ENCODE data around the gene UFD1. TPM values are rescaled to one million over a fixed set of nuclear protein-coding genes. Genes with fewer than 3 reads are reported as not detected.

Gene UFD1
- total and polyA plus RNA-seq, 9 of the 15 experiments (the other 6 are each of a cell fraction or from before 2014, with no cell fraction given): 238 to 645 (median 363) TPM

GRCh38 chr22:19422440-19423301, 56.3 kb downstream of the UFD1 start (continued):
- TF ChIP-seq KLF6 (CRISPR knock-in tag; IDR thresholded peaks at IDR 0.05; ENCODE audit: borderline replicate concordance) (no peak), ZNF134 (CRISPR knock-in tag; conservative IDR thresholded peaks at IDR 0.05) (no peak), SMARCB1 (IDR thresholded peaks at IDR 0.05; ENCODE audit: insufficient read length, low read depth) (no peak), POU5F1 (IDR thresholded peaks at IDR 0.05; ENCODE audit: borderline replicate concordance, low read depth, low read length, partially characterized antibody) (no peak), ZNF277 (CRISPR knock-in tag; IDR thresholded peaks at IDR 0.05; ENCODE audit: borderline replicate concordance) (0 out of 2 replicates have a peak, but pooled peaks have one; percentile 11), RBM15 (IDR thresholded peaks at IDR 0.05; ENCODE audit: insufficient read depth, low read length) (no peak), NELFE (IDR thresholded peaks at IDR 0.05; ENCODE audit: insufficient read depth, insufficient read length) (no peak), NFRKB (IDR thresholded peaks at IDR 0.05; ENCODE audit: low read depth) (no peak), ZNF280B (CRISPR knock-in tag; IDR thresholded peaks at IDR 0.05) (no peak), ZC3H4 (CRISPR knock-in tag; IDR thresholded peaks at IDR 0.05; ENCODE audit: borderline replicate concordance) (no peak), POLR2AphosphoS2 (IDR thresholded peaks at IDR 0.05; ENCODE audit: low read length) (peak; percentile 62; the same call in 1 of the 2 replicates), EWSR1 (IDR thresholded peaks at IDR 0.05; ENCODE audit: borderline replicate concordance, low read depth, partially characterized antibody) (no peak), RFX7 (CRISPR knock-in tag; IDR thresholded peaks at IDR 0.05) (no peak), ZNF354B (CRISPR knock-in tag; IDR thresholded peaks at IDR 0.05) (no peak)
- TF ChIP-seq, protein P1, sequence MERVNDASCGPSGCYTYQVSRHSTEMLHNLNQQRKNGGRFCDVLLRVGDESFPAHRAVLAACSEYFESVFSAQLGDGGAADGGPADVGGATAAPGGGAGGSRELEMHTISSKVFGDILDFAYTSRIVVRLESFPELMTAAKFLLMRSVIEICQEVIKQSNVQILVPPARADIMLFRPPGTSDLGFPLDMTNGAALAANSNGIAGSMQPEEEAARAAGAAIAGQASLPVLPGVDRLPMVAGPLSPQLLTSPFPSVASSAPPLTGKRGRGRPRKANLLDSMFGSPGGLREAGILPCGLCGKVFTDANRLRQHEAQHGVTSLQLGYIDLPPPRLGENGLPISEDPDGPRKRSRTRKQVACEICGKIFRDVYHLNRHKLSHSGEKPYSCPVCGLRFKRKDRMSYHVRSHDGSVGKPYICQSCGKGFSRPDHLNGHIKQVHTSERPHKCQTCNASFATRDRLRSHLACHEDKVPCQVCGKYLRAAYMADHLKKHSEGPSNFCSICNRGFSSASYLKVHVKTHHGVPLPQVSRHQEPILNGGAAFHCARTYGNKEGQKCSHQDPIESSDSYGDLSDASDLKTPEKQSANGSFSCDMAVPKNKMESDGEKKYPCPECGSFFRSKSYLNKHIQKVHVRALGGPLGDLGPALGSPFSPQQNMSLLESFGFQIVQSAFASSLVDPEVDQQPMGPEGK (CRISPR knock-in tag; IDR thresholded peaks at IDR 0.05; ENCODE audit: borderline replicate concordance): no peak
- TF ChIP-seq, protein P2, sequence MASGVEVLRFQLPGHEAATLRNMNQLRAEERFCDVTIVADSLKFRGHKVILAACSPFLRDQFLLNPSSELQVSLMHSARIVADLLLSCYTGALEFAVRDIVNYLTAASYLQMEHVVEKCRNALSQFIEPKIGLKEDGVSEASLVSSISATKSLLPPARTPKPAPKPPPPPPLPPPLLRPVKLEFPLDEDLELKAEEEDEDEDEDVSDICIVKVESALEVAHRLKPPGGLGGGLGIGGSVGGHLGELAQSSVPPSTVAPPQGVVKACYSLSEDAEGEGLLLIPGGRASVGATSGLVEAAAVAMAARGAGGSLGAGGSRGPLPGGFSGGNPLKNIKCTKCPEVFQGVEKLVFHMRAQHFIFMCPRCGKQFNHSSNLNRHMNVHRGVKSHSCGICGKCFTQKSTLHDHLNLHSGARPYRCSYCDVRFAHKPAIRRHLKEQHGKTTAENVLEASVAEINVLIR (CRISPR knock-in tag; IDR thresholded peaks at IDR 0.05): no peak
- TF ChIP-seq, protein P3, sequence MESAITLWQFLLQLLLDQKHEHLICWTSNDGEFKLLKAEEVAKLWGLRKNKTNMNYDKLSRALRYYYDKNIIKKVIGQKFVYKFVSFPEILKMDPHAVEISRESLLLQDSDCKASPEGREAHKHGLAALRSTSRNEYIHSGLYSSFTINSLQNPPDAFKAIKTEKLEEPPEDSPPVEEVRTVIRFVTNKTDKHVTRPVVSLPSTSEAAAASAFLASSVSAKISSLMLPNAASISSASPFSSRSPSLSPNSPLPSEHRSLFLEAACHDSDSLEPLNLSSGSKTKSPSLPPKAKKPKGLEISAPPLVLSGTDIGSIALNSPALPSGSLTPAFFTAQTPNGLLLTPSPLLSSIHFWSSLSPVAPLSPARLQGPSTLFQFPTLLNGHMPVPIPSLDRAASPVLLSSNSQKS (CRISPR knock-in tag; IDR thresholded peaks at IDR 0.05): no peak
- TF ChIP-seq, protein P4, sequence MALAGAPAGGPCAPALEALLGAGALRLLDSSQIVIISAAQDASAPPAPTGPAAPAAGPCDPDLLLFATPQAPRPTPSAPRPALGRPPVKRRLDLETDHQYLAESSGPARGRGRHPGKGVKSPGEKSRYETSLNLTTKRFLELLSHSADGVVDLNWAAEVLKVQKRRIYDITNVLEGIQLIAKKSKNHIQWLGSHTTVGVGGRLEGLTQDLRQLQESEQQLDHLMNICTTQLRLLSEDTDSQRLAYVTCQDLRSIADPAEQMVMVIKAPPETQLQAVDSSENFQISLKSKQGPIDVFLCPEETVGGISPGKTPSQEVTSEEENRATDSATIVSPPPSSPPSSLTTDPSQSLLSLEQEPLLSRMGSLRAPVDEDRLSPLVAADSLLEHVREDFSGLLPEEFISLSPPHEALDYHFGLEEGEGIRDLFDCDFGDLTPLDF (CRISPR knock-in tag; IDR thresholded peaks at IDR 0.05): peak; percentile 43; the same call in 1 of the 2 replicates
